Measurements from ENCODE around the gene NSRP1. TPM values are rescaled to one million over a fixed set of nuclear protein-coding genes. Genes with fewer than 3 reads are reported as not detected.
A peak's percentile ranks its signal among the peaks of the same experiment; 100 is the strongest.

The NSRP1 gene
- total RNA-seq, 1 experiment from 2014 or later = 22.8 TPM

DNA sequence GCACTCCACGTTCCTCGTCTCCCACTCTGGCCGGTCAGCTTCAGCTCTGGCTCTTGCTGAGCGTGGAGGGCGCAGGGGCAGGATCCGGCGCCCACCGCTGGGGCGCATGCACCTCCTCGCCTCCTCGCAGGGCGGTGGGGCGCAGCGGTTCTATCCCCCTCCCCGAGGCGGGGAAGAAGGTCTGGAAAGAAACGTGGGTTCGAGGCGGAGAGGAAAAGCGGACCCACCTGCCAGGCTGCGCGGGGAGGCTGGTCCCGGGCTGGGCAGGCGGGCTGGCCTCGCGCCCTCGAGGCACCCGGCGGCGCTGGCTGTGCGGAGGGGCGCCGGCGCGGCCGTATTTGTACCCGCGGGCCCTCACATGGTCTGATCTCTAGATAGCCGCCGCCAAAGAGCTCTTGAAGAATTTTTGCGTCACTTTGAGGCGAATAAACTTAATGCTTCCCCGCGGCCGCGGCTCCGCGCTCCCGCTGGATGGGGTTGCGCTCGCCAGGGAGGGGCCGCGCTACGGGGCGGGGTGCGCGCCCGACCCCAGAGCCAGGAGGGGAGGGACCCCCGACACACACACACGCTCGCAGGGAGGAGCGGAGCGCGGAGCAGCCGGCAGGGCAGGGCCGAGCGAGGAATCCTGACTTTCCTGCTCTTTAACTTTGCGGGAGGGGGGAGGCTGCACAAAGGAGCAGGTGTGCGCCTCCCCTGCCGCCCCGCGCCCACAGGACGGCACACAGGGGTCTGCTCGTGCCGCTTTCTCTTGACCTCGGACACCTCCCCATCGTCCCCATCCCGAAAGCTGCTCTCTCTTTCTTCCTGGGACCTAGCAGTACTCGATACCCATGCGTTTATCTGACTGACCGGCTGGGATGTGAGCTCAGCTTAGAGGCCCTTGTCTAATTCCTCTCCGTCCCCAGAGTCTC lies 119.0 kb downstream of the NSRP1 start, which contains the start of gene SLC6A4:
Gene SLC6A4, minus strand, starts transcription at position 312 of the 911 bp plus-strand sequence. CDS start 13,739 bp downstream, outside the sequence.
- DNase-seq (ENCODE audit: low spot score) (peak; percentile 39), ATAC-seq (peak; percentile 16)
- peaks cover 82% of the 10 kb centered on the region for H3K27me3 Mint-ChIP-seq (ENCODE audit: low read depth)
- peaks cover 5% of the 10 kb centered on the region; the same call in 1 of the 2 replicates for H3K36me3 Mint-ChIP-seq
- peaks cover 28% of the 10 kb centered on the region for H3K4me1 Mint-ChIP-seq
- CTCF ChIA-PET = interaction anchor here (1.1 to 5.2 kb wide), 10 partner anchors 9 to 596 kb away, joined by 4 to 42 read pairs (median 8); no protein-coding TSS in a partner anchor
- no peak within 1 kb of the TSS for H3K27ac Mint-ChIP-seq
- H3K9me3 Mint-ChIP-seq = peaks cover 8% of the 10 kb centered on the region
- peak within 1 kb of the TSS; percentile 67 for H3K4me3 Mint-ChIP-seq
- POLR2A ChIA-PET = no interaction called here
- TF ChIP-seq ZBTB21 (CRISPR knock-in tag; IDR thresholded peaks at IDR 0.05; ENCODE audit: borderline replicate concordance) = peak; percentile 65
- TF ChIP-seq, protein P1, sequence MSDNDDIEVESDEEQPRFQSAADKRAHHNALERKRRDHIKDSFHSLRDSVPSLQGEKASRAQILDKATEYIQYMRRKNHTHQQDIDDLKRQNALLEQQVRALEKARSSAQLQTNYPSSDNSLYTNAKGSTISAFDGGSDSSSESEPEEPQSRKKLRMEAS (CRISPR knock-in tag; IDR thresholded peaks at IDR 0.05) = peak; percentile 93
- no peak for TF ChIP-seq STAT6 (CRISPR knock-in tag; conservative IDR thresholded peaks at IDR 0.05; ENCODE audit: low read depth)
- TF ChIP-seq, protein P2, sequence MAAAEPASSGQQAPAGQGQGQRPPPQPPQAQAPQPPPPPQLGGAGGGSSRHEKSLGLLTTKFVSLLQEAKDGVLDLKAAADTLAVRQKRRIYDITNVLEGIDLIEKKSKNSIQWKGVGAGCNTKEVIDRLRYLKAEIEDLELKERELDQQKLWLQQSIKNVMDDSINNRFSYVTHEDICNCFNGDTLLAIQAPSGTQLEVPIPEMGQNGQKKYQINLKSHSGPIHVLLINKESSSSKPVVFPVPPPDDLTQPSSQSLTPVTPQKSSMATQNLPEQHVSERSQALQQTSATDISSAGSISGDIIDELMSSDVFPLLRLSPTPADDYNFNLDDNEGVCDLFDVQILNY (CRISPR knock-in tag; IDR thresholded peaks at IDR 0.05) = peak; percentile 98
- no peak for TF ChIP-seq ZSCAN18 (CRISPR knock-in tag; IDR thresholded peaks at IDR 0.05)
- peak; percentile 75 for TF ChIP-seq NR2C2 (CRISPR knock-in tag; IDR thresholded peaks at IDR 0.05)
- TF ChIP-seq FOXP4 (CRISPR knock-in tag; IDR thresholded peaks at IDR 0.05) = peak; percentile 97
- TF ChIP-seq FOXK1 (CRISPR knock-in tag; IDR thresholded peaks at IDR 0.05) = peak; percentile 79; the same call in 1 of the 2 replicates
- peak; percentile 93 for TF ChIP-seq IRF1 (CRISPR knock-in tag; IDR thresholded peaks at IDR 0.05)
- no peak for TF ChIP-seq SP1 (CRISPR knock-in tag; conservative IDR thresholded peaks at IDR 0.05)
- peak; percentile 85; the same call in 1 of the 2 replicates for TF ChIP-seq CREM (CRISPR knock-in tag; IDR thresholded peaks at IDR 0.05)
- TF ChIP-seq RORB (CRISPR knock-in tag; IDR thresholded peaks at IDR 0.05) = no peak
- no peak for TF ChIP-seq ZNF671 (CRISPR knock-in tag; IDR thresholded peaks at IDR 0.05)
- peak; percentile 94 for TF ChIP-seq TCF7 (CRISPR knock-in tag; IDR thresholded peaks at IDR 0.05; ENCODE audit: low read depth)
- TF ChIP-seq MLX (CRISPR knock-in tag; IDR thresholded peaks at IDR 0.05) = peak; percentile 72; the same call in 1 of the 2 replicates
- TF ChIP-seq ATF6 (CRISPR knock-in tag; IDR thresholded peaks at IDR 0.05) = no peak
- TF ChIP-seq, protein P3, sequence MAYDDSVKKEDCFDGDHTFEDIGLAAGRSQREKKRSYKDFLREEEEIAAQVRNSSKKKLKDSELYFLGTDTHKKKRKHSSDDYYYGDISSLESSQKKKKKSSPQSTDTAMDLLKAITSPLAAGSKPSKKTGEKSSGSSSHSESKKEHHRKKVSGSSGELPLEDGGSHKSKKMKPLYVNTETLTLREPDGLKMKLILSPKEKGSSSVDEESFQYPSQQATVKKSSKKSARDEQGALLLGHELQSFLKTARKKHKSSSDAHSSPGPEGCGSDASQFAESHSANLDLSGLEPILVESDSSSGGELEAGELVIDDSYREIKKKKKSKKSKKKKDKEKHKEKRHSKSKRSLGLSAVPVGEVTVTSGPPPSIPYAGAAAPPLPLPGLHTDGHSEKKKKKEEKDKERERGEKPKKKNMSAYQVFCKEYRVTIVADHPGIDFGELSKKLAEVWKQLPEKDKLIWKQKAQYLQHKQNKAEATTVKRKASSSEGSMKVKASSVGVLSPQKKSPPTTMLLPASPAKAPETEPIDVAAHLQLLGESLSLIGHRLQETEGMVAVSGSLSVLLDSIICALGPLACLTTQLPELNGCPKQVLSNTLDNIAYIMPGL (CRISPR knock-in tag; IDR thresholded peaks at IDR 0.05) = peak; percentile 82
- peak; percentile 97 for TF ChIP-seq ZNF219 (CRISPR knock-in tag; IDR thresholded peaks at IDR 0.05; ENCODE audit: borderline replicate concordance)
- TF ChIP-seq ZNF138 (CRISPR knock-in tag; conservative IDR thresholded peaks at IDR 0.05) = 0 out of 2 replicates have a peak, but pooled peaks have one; percentile 63
- TF ChIP-seq KAT7 (CRISPR knock-in tag; IDR thresholded peaks at IDR 0.05; ENCODE audit: borderline replicate concordance) = peak; percentile 84; the same call in 1 of the 2 replicates
- TF ChIP-seq USF1 (CRISPR knock-in tag; IDR thresholded peaks at IDR 0.05) = peak; percentile 68; the same call in 1 of the 2 replicates
- peak; percentile 96 for TF ChIP-seq TEAD1 (CRISPR knock-in tag; IDR thresholded peaks at IDR 0.05)
